Epidermal melanocyte (primary cell): ENCODE data around the gene CSN3.
"Not testable (repeated sequence)": the region's sequence is repeated elsewhere in the genome, so short reads cannot be mapped to it uniquely, and the experiment has no call there.

Experiments used
- DNase-seq: peaks from one replicate; pipeline ENCODE4 v3.0.0; 2011; ENCODE audit warnings: low spot score; ENCODE audit not compliant: insufficient read length

CSN3 gene, protein sequence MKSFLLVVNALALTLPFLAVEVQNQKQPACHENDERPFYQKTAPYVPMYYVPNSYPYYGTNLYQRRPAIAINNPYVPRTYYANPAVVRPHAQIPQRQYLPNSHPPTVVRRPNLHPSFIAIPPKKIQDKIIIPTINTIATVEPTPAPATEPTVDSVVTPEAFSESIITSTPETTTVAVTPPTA

DNA sequence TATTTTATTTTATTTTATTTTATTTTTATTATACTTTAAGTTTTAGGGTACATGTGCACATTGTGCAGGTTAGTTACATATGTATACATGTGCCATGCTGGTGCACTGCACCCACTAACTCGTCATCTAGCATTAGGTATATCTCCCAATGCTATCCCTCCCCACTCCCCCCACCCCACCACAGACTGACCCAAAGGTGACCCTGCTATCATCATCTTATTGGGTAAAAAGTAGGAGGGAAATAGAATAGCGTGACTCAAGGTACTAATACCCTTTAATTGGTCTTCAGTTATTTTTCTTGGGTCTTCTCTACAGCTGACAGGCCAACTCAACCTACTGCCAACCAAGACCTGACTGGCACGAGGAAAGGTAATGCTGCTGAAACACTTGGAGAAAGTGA, at the start of gene CSN3:
Gene CSN3, plus strand, starts transcription at position 301 of the 400 bp plus-strand sequence. CDS start 2,223 bp downstream, outside the sequence.
- DNase-seq: not testable (repeated sequence)

DNA sequence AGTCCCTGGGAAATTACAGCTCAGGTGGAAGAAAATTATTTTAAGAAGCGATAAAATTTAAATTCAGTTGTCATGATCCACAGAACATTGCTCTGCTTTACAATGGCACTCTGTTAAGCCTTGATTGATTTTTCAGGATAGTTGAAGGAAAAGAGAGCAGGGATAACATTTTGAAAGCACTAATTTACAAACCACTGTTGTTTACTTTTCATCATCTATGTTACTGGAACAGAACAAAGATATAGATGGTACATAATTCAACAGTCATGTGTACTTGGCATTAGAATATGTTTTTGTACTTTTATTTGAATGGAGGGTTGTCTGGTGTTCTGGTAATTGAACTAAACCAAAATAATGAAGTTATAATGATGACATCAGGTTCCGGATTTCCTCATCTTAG, 49.5 kb upstream of the CSN3 start:
- DNase-seq: no peak

DNA sequence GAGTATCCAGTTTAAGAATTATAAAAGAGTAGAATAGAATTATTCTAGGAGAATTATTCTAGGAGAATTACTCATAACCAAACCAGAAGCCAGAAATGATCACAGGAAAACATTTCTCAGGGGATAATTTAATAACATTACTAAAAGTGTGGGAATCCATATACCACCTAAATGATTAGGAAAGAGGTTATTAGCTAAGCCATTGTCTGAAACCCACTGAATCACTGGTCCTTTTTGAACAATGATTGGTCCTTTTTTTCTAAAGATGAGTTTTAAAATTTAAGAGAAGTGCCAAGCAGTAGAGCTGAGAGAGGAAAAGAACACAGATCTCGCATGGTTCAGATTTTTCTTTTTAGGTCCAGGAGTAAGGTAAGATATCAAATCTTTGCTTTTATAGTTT, 47.0 kb upstream of the CSN3 start, which contains the start of gene ODAM:
Gene ODAM, plus strand, starts transcription at position 301 of the 400 bp plus-strand sequence. CDS start 819 bp downstream, outside the sequence.
- DNase-seq: no peak

DNA sequence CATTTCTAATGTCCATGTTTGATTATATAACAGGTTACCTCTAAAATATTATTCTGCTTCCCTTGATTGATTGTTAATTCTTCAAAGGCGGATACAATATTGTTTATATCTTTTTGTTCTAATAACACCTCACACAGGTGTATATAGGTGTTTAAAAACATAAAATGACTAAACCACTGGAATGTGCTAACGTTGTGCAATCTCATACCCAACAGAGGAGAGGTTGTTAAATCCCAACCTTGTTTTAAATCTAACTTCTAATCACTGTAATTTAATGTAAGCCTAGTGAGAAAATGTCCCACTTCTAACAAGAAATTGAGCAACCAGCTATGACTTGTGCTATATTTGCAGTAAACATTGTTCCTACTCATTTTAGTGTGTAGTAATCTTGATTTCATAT, 45.5 kb upstream of the CSN3 start:
- DNase-seq: no peak

DNA sequence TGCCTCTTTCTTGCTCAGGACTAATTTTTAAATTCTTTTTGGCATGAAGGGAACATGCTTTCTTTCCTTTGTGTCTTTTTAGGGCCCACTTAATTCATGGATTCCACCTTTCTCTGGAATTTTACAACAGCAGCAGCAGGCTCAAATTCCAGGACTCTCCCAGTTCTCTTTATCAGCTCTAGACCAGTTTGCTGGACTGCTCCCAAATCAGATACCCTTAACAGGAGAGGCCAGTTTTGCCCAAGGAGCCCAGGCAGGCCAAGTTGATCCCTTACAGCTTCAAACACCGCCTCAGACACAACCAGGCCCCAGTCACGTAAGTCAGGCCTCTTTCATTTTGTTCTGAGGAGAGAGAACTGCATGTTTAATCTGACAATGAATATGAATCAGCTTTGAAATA, 44.6 kb upstream of the CSN3 start:
- DNase-seq: no peak

DNA sequence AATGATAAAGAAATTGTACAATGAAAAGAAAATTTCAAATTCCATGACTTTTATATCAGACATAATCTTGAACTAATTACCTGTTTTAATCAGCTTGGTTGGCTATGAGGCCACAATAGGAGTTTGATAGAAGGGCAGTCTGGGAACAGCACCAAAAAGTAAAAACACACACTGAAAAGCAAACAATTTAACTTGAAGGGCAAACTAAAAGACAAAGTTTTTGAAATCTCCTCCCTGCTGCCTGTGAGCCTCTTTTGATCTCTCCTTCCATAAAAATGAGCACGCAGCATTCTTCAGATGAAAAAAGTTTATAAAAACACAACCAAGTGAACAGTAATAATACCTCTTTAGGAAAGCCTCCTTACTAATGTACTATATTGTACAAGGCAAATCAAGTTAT, 38.8 kb upstream of the CSN3 start:
- no peak for DNase-seq

DNA sequence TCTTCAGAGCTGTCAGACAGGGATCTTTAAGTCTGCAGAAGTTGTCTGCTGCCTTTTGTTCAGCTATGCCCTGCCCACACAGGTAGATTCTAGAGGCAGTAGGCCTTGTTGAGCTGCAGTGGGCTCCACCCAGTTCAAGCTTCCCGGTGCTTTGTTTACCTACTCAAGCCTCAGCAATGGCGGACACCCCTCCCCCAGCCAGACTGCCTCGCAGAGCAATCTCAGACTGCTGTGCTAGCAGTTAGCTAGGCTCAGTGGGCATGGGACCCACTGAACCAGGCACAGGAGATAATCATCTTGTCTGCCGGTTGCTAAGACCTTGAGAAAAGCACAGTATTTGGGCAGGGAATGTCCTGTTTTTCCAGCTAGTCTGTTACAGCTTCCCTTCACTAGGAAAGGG, 29.6 kb upstream of the CSN3 start:
- DNase-seq: not testable (repeated sequence)

DNA sequence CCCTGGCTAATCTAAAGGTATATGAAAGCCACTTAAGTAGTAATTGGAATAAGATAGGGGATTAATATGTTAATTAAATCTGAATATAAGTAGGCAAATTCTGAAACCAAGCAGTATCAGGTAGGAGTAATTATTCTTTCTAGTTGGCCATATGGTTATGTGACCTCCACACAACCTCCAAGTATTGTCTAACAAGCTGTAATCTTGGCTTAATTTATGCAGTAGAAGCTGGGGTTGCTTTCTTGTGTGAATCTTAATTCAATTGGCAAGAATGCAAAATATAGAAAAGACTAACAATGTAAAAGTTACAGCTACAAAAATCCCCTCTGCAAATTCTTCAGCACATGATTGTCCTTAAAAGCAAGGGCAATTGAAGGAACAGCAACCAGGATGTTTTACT, 26.3 kb upstream of the CSN3 start:
- DNase-seq: not testable (repeated sequence)

DNA sequence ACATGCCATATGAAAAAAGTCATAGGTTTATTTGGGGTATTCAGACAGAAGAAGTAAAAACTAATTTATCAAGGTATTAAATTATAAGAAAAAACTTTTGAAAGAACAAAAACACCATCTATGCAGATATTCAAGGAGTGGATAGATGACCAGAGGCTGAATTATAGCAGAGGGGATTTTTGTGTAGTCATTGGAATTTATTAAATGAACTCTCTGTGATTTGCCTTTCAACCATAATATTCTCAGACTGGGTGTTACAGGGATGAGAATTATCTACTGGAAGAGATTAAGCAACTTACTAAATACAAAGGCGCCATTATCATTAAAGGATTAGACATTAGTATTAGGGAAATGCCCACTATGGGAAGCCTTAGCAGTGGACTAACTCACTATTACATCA, 25.8 kb upstream of the CSN3 start:
- not testable (repeated sequence) for DNase-seq

DNA sequence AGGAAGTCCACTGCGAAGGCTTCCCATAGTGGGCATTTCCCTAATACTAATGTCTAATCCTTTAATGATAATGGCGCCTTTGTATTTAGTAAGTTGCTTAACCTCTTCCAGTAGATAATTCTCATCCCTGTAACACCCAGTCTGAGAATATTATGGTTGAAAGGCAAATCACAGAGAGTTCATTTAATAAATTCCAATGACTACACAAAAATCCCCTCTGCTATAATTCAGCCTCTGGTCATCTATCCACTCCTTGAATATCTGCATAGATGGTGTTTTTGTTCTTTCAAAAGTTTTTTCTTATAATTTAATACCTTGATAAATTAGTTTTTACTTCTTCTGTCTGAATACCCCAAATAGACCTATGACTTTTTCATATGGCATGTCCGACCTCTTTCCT, 21.0 kb upstream of the CSN3 start:
- not testable (repeated sequence) for DNase-seq

DNA sequence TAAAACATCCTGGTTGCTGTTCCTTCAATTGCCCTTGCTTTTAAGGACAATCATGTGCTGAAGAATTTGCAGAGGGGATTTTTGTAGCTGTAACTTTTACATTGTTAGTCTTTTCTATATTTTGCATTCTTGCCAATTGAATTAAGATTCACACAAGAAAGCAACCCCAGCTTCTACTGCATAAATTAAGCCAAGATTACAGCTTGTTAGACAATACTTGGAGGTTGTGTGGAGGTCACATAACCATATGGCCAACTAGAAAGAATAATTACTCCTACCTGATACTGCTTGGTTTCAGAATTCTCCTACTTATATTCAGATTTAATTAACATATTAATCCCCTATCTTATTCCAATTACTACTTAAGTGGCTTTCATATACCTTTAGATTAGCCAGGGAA, 20.6 kb upstream of the CSN3 start:
- not testable (repeated sequence) for DNase-seq

DNA sequence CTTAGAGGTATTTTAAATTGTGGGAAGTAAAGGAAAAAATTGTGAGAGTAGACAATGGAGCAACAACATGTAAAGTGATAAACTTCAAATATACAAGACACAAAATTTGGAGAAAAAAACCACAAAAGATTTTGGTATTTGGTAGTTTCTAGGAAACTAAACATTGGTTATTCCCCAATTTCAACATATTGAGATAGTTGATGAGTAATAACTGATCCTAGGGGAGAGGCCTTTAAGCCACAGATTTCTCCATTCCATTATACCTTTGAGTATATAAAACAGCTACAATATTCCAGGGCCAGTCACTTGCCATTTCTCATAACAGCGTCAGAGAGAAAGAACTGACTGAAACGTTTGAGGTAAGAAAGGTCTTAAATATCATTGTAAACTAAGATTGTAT, 16.6 kb upstream of the CSN3 start, which contains the start of gene FDCSP:
Gene FDCSP, plus strand, starts transcription at position 301 of the 400 bp plus-strand sequence. CDS start 5,071 bp downstream, outside the sequence.
- DNase-seq: no peak

DNA sequence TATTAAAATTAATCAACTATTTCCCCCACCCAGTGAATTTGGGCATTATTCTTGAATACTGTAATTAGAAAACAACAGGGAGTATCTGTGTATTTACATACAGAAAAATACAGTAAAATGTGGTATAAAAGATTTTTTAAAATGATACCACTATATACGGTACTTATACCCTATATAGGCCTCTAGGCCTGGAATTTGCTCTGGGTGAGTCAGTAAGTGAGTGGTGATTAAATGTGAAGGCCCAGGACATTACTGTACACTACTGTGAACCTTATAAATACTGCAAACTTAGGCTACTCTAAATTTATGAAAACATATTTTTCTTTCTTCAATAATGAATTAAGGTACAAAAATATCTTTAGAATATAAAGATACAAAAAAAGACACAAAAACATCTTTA, 6.3 kb upstream of the CSN3 start:
- no peak for DNase-seq

DNA sequence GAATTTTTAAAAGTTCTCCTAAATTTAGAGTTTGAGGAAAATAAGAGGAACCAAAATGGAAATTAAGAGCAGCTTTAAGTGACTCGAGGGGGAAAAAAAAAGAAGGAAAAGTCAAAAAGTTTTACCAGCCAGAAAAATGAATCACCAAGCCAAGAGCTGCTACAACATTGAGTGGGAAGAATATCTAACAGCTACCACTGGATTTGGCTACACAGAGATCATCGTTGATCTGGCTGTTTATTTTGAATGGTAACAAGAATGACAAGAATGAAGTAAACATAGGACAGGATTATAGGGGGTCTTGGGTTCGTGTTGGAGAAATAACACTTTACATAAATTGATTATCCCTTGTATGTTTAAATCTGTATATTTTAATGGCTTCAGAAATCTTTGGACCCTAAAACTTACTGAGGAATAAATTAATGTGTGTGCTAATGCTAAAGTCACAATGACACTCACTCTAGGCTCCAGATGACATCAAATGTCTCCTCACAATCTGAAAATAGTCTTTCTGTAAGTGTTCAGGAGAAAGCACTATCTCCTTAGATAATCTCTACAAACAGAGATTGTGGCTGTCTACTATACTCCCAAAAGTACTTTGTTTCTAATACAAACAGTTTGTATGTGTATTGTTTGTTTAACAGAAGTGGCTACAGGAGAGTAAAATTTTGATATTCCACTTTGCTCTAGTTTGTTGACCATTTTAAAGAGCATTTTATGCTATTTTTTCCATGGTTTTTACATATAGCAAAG, 3.1 kb upstream of the CSN3 start:
- DNase-seq: no peak

DNA sequence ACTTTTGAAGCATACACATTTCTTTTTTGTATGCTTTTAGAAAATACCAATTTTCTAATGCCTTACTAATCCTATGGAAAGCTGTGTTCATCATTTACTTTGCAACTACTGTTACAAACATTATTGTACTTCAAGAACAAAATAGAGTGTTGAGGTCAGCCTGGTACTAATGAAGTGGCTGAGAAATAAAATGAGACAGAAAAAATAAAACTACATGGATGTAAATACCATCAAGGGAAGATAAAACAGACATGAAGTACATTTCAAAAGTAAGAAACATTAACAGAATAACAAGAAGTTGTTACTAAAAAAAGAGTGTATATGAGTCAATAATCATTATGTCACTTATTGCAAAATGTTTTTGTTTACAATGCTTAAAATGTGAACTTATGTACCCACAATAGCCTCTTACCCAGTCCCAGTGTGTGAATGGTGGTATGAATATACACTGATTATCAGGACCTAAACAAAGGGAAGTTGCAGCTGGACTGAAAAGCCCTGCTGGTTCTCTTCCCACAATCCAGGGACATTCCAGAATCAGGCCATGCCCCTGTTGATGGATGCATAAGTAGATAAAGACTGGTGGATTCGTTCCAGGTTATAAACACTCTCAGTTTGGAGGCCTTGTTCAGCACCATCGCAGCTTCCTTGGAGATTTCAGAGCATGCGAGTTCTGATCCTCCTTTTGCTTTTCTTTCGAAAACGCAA, 2.4 kb upstream of the CSN3 start:
- no peak for DNase-seq

DNA sequence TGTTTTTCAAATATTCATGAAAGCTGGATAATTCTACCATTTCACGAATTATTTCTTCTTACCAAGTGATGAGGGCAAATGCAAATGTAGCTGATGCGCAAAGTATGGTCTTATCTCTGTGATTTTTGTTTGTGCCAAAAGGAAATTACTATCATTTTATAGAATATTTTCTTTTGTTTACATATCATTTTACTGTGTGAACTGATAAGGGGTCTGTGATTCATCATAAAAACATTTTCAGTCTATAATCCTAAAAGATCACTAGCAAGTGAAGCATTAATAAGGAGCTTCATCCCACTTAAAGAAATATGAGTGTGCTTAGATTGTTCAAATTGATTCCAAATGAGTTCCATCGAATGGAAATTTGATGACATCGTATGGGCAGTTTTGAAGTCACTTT, 694 bp downstream of the CSN3 start:
- DNase-seq: no peak

DNA sequence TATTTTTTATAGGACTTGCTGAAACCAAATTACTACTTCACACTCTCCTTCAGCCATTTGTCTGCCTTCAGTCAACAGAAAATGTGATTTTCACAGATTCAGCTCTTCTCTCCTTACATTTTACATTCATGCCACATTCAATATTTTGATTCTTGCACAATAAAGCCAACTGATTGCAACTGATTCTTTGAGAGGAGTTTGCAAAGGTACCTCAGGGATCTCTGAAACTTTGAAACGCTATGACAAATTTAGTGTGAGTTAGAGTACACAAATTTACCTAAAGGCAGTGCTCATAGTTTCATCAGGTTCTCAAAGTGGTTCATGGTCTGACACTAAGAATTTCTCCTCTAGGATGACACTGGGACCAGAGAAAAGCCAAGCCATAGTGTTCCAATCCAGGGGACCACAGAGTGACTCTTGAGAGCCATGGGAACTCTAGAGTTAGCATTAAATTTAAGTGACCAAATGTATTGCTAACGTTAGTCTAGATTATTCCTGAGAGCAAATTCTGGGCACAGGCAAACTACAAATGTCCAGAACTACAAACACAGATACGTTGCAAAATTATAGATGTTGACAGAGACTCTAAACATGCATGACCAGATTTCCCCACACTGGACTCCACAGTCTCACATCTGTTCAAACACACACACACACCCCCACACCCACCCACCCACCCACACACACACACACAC, 9.0 kb downstream of the CSN3 start:
- DNase-seq: no peak

DNA sequence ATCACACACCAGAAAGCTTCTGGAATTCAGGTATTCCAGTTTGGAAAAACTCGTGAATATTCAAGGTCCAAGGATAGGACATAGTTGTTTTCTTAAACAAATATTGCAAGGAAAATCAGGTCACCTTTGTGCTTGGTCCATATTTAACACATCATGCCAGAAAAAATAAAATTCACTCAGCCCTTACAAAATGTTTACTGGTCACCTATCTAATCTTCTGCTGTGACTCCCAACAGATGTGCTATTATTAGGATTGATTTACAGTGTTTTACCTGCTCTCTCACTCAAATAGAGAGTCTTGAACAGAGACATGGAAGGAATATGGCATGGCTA, 9.5 kb downstream of the CSN3 start:
- DNase-seq: no peak

DNA sequence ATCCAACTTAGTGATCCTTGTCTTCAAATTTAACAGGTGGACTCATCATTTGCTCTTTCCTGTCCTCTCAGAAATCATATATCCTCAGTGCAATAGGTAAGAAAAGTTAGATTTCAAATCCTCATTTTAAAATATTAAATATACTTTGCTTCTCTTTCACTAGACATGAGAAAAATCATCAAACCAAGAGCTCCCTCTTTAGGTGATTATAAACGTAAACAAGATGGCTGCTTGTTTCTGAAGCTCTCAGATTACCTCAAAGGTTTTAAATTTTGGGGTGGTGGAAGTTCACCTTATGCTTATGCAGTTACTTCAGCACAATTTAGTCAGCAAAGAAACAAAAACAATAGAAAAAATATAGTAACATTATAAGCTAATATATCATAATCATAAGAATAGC, 27.3 kb downstream of the CSN3 start:
- DNase-seq: no peak

DNA sequence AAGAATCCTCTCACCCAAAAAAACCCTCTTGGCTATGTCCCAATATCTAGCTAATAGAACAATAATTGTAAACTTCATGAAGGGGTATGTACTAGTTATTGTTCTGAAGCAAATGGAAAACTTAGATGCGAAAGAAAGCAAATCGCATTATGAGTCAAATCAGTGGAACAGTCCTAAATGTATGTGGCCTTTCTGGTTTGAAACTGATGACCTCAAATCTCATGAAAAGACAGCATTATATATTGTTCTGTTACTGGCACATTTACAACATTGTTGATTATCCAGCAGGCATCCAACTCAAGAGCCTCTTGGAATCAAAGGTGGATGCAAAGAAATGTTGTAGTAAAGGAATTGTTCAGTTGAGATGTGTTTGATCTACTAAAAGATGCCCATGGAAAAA, 34.7 kb downstream of the CSN3 start:
- no peak for DNase-seq

DNA sequence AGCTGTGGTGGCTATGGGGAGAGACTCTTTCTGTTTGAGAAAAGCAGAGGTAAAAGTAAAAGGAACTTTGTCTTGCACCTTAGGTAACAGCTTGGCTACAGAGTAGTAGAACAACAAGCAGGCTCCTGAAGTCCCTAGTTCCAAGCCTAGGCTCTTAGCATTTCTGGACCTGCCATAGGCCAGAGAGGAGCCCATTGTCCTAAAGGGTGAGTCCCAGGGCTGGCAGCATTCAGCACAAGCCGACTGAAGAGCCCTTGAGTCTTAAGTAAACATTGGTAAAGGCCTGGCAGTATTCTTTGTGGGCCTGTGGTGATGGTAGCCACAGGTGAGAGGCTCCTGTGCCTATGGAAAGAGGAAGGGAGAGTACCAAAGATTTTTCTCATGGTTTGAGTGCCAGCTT, 38.2 kb downstream of the CSN3 start:
- DNase-seq: no peak

DNA sequence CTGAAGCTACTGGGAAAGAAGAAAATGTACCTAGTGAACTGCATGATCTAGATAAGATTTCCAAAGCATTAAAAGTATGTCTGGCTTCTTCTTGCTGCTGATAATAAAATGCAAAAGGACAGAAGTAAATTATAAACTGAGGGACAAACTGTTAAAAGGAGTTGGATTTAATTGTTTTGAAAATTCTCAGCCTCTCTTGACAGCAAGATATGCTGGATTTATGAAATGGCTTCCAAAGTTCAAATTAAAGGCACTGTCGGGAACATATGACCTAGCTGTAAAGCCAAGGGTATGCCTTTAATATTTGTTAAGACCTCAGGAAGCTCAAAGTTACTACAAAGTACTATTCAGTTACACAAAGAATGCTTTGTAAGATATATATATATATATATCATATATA, 46.3 kb downstream of the CSN3 start:
- no peak for DNase-seq
